ENCODE measurements around the gene MEPCE.

Gene MEPCE

GRCh38 chr7:100419660-100420226 lies 9.9 kb upstream of the MEPCE start:
- Mint-ChIP-seq H3K36me3 (peaks cover 6 to 8% of the 10 kb centered on the region in 2 donors), H3K27ac (peak overlapping the region; percentile 48), H3K9me3 (no peaks in the 10 kb centered on the region), H3K4me1 (peaks cover 8 to 38% of the 10 kb centered on the region in 2 donors), H3K27me3 (no peaks in the 10 kb centered on the region), H3K4me3 (peak overlapping the region in 1 of 2 donors; percentile 67)
- ATAC-seq (replicated peaks) (peak in 1 of 2 donors; percentile 19), DNase-seq (no peak)

- Mint-ChIP-seq H3K9me3 (peaks cover 0 to 2% of the 10 kb centered on the region in 2 donors), H3K27me3 (no peaks in the 10 kb centered on the region)
- ATAC-seq (replicated peaks): peak; percentile 49 to 74
Measured at GRCh38 chr7:100423315-100423714, 6.3 kb upstream of the MEPCE start.

GRCh38 chr7:100425347-100425746 lies 4.3 kb upstream of the MEPCE start:
- Mint-ChIP-seq H3K27me3 (peaks cover 6% of the 10 kb centered on the region in 2 donors), H3K4me1 (peaks cover 21 to 44% of the 10 kb centered on the region in 2 donors), H3K36me3 (peaks cover 14 to 18% of the 10 kb centered on the region in 2 donors), H3K4me3 (no peak overlapping the region), H3K9me3 (peaks cover 0 to 4% of the 10 kb centered on the region in 2 donors), H3K27ac (no peak overlapping the region)
- DNase-seq (no peak), ATAC-seq (replicated peaks) (no peak)

More at GRCh38 chr7:100423315-100423714, 6.3 kb upstream of the MEPCE start:
- peaks cover 13 to 45% of the 10 kb centered on the region in 2 donors for H3K4me1 Mint-ChIP-seq
- DNase-seq: no peak
- H3K36me3 Mint-ChIP-seq: peaks cover 3 to 4% of the 10 kb centered on the region in 2 donors
- no peak overlapping the region for H3K4me3 Mint-ChIP-seq
- peak overlapping the region; percentile 60 for H3K27ac Mint-ChIP-seq

GRCh38 chr7:100426516-100426915 lies 3.1 kb upstream of the MEPCE start:
- Mint-ChIP-seq H3K27ac (no peak overlapping the region), H3K27me3 (peaks cover 6% of the 10 kb centered on the region in 2 donors), H3K36me3 (peaks cover 20 to 25% of the 10 kb centered on the region in 2 donors), H3K4me3 (no peak overlapping the region), H3K4me1 (peaks cover 25 to 52% of the 10 kb centered on the region in 2 donors), H3K9me3 (peaks cover 0 to 4% of the 10 kb centered on the region in 2 donors)
- no peak for DNase-seq
- no peak for ATAC-seq (replicated peaks)

GRCh38 chr7:100427762-100428198 lies 1.9 kb upstream of the MEPCE start:
- Mint-ChIP-seq H3K4me3 (peak overlapping the region; percentile 90 to 95), H3K27ac (peak overlapping the region; percentile 100), H3K9me3 (peaks cover 0 to 4% of the 10 kb centered on the region in 2 donors), H3K27me3 (peaks cover 6% of the 10 kb centered on the region in 2 donors), H3K36me3 (peaks cover 25 to 36% of the 10 kb centered on the region in 2 donors), H3K4me1 (peaks cover 35 to 61% of the 10 kb centered on the region in 2 donors)
- DNase-seq: no peak
- ATAC-seq (replicated peaks): no peak

- Mint-ChIP-seq H3K4me3 (peak within 1 kb of the TSS; percentile 90 to 95), H3K27me3 (peaks cover 6% of the 10 kb centered on the region in 2 donors), H3K36me3 (peaks cover 31 to 42% of the 10 kb centered on the region in 2 donors), H3K9me3 (peaks cover 0 to 4% of the 10 kb centered on the region in 2 donors), H3K27ac (peak within 1 kb of the TSS; percentile 100), H3K4me1 (peaks cover 37 to 61% of the 10 kb centered on the region in 2 donors)
- ATAC-seq (replicated peaks) (peak; percentile 55), DNase-seq (peak; percentile 96)
Measured at GRCh38 chr7:100428199-100428966, 1.2 kb upstream of the MEPCE start, which contains the start of gene ZCWPW1. TSS of gene ZCWPW1 (minus strand) at chr7:100428703. CDS start at chr7:100420649, 8,054 bp downstream.

GRCh38 chr7:100428967-100429636 lies 529 bp upstream of the MEPCE start:
- Mint-ChIP-seq H3K4me3 (peak overlapping the region; percentile 90 to 95), H3K36me3 (peaks cover 33 to 49% of the 10 kb centered on the region in 2 donors), H3K27me3 (peaks cover 6% of the 10 kb centered on the region in 2 donors), H3K27ac (peak overlapping the region; percentile 100), H3K4me1 (peaks cover 43 to 61% of the 10 kb centered on the region in 2 donors), H3K9me3 (peaks cover 0 to 4% of the 10 kb centered on the region in 2 donors)
- peak; percentile 64 to 69 for ATAC-seq (replicated peaks)
- DNase-seq: peak; percentile 100

- ATAC-seq (replicated peaks) (peak; percentile 8 to 14), DNase-seq (no peak)
- Mint-ChIP-seq H3K27me3 (peaks cover 6% of the 10 kb centered on the region in 2 donors), H3K4me1 (peaks cover 52 to 70% of the 10 kb centered on the region in 2 donors), H3K4me3 (peak overlapping the region; percentile 90 to 95), H3K36me3 (peaks cover 45 to 62% of the 10 kb centered on the region in 2 donors), H3K27ac (peak overlapping the region; percentile 100), H3K9me3 (peaks cover 0 to 4% of the 10 kb centered on the region in 2 donors)
Measured at GRCh38 chr7:100430493-100431285, 1.1 kb downstream of the MEPCE start.

- Mint-ChIP-seq H3K9me3 (peaks cover 0 to 4% of the 10 kb centered on the region in 2 donors), H3K27ac (peak overlapping the region; percentile 100), H3K4me1 (peaks cover 53 to 72% of the 10 kb centered on the region in 2 donors), H3K4me3 (peak overlapping the region; percentile 90 to 95), H3K27me3 (peaks cover 6% of the 10 kb centered on the region in 2 donors), H3K36me3 (peaks cover 47 to 64% of the 10 kb centered on the region in 2 donors)
- ATAC-seq (replicated peaks): no peak
- no peak for DNase-seq
Measured at GRCh38 chr7:100431286-100431735, 1.7 kb downstream of the MEPCE start.

GRCh38 chr7:100432053-100432452 lies 2.4 kb downstream of the MEPCE start:
- peak overlapping the region; percentile 90 to 95 for H3K4me3 Mint-ChIP-seq
- H3K36me3 Mint-ChIP-seq: peaks cover 49 to 67% of the 10 kb centered on the region in 2 donors
- peak overlapping the region; percentile 56 for H3K27ac Mint-ChIP-seq

GRCh38 chr7:100432621-100433275 lies 3.1 kb downstream of the MEPCE start:
- peaks cover 53 to 74% of the 10 kb centered on the region in 2 donors for H3K4me1 Mint-ChIP-seq
- H3K27me3 Mint-ChIP-seq: peaks cover 6% of the 10 kb centered on the region in 2 donors
- peaks cover 0 to 3% of the 10 kb centered on the region in 2 donors for H3K9me3 Mint-ChIP-seq
- ATAC-seq (replicated peaks): no peak
- peak overlapping the region; percentile 56 for H3K27ac Mint-ChIP-seq
- peaks cover 49 to 67% of the 10 kb centered on the region in 2 donors for H3K36me3 Mint-ChIP-seq
- no peak overlapping the region for H3K4me3 Mint-ChIP-seq
- DNase-seq: no peak

More at GRCh38 chr7:100432053-100432452, 2.4 kb downstream of the MEPCE start:
- ATAC-seq (replicated peaks) (no peak), DNase-seq (no peak)
- Mint-ChIP-seq H3K27me3 (peaks cover 6% of the 10 kb centered on the region in 2 donors), H3K4me1 (peaks cover 55 to 76% of the 10 kb centered on the region in 2 donors), H3K9me3 (peaks cover 0 to 4% of the 10 kb centered on the region in 2 donors)

GRCh38 chr7:100433276-100433591 lies 3.6 kb downstream of the MEPCE start:
- DNase-seq (no peak), ATAC-seq (replicated peaks) (no peak)
- H3K9me3 Mint-ChIP-seq: peaks cover 0 to 2% of the 10 kb centered on the region in 2 donors
- H3K27me3 Mint-ChIP-seq: peaks cover 6% of the 10 kb centered on the region in 2 donors
- H3K27ac Mint-ChIP-seq: peak overlapping the region; percentile 56
- H3K36me3 Mint-ChIP-seq: peaks cover 49 to 64% of the 10 kb centered on the region in 2 donors
- no peak overlapping the region for H3K4me3 Mint-ChIP-seq
- peaks cover 51 to 69% of the 10 kb centered on the region in 2 donors for H3K4me1 Mint-ChIP-seq

Measured in stimulated activated naive B cell treated with anti-CD40 and anti-IgM and Interleukin-4, amounts not matched to agents 10 μg/mL and 1 μg/mL and 100 μg/mL, for 72 hours (primary cell).